Activated naive CD4-positive, alpha-beta T cell treated with anti-CD3 and anti-CD28 coated beads, Interleukin-2, amount 50 U/mL, for 72 hours (primary cell): ENCODE measurements around the gene AIP. TPM values are rescaled to one million over a fixed set of nuclear protein-coding genes. Genes with fewer than 3 reads are reported as not detected.

Source experiments
- ATAC-seq, 2 donors: fragments of 150-1000 bp; cut with Tn5 transposase; 2 replicates each; pipeline ENCODE4 v1.10.0; 2021; ENCODE audit warnings: mild to moderate bottlenecking in 2 of 2, moderate library complexity in 2 of 2
- DNase-seq, 2 donors: peaks; one replicate each; pipeline ENCODE4 v3.0.0; 2021 to 2022; ENCODE audit warnings: low spot score in 2 of 2
- H3K27ac Mint-ChIP-seq, 2 donors: one replicate each; pipeline ENCODE4 v1.8.0; 2022; ENCODE audit warnings: mild to moderate bottlenecking in 2 of 2, mixed read lengths in 2 of 2
- H3K36me3 Mint-ChIP-seq, 2 donors: one replicate each; pipeline ENCODE4 v1.8.0; 2022; ENCODE audit warnings: mixed read lengths in 2 of 2
- H3K9me3 Mint-ChIP-seq, 2 donors: one replicate each; pipeline ENCODE4 v1.8.0; 2022; ENCODE audit warnings: mixed read lengths in 2 of 2
- total RNA-seq, 2 donors: library from RNA; stranded (reverse); gene quantifications; one replicate each; pipeline ENCODE4 v1.2.3, GENCODE V29; 2022

AIP gene
- total RNA-seq, 2 donors from 2014 or later: 151 to 207 TPM

- no peak for ATAC-seq
- Mint-ChIP-seq H3K9me3 (no peaks in the 10 kb centered on the region), H3K36me3 (peaks cover under 1 to 3% of the 10 kb centered on the region in 2 donors), H3K27ac (peak overlapping the region; percentile 55 to 68)
- no peak for DNase-seq
These were observed 12.6 kb downstream of the AIP start for GRCh38 chr11:67495234-67496005.

- peak overlapping the region; percentile 41 to 68 for H3K27ac Mint-ChIP-seq
- no peak for DNase-seq
These were observed 13.3 kb downstream of the AIP start for GRCh38 chr11:67496113-67496512.

DNA sequence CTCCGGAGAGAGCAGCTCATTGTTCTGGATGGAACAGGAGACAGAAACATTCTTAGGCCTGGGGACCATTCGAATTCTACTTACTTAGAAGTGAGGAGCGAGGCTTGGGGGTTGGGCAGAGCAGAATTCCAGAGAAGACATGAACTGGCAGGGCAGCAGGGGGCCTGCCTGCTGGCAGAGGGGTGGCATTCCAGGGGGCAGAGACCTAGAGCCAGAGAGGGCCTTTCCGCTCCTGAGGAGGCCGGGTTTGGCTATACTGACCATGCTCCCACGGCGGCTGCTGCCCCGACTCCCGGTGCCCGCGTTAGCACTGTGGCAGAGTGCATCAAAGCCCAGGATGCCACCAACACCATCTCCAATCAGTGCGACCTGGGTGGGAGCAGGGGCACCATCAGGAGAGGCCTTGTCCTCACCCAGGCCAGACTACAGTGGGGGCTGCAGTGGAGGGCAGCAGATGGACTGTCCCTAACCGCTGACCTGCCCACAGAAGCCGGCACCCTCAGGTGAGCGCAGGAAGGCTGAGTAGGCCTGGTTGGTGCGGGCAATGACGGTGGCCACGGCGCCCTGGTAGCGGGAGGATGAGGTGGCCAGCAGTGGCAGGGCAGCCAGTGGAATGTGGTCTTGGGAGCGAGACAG, 14.9 kb downstream of the AIP start:
- Mint-ChIP-seq H3K9me3 (no peaks in the 10 kb centered on the region), H3K36me3 (peaks cover 10 to 13% of the 10 kb centered on the region in 2 donors), H3K27ac (peak overlapping the region in 1 of 2 donors; percentile 9)
- no peak for ATAC-seq
- DNase-seq: no peak

More at GRCh38 chr11:67496113-67496512, 13.3 kb downstream of the AIP start:
- no peaks in the 10 kb centered on the region for H3K9me3 Mint-ChIP-seq
- H3K36me3 Mint-ChIP-seq: peaks cover 7 to 10% of the 10 kb centered on the region in 2 donors
- no peak for ATAC-seq

- Mint-ChIP-seq H3K36me3 (peaks cover 13 to 14% of the 10 kb centered on the region in 2 donors), H3K27ac (no peak overlapping the region), H3K9me3 (no peaks in the 10 kb centered on the region)
- DNase-seq: no peak
- ATAC-seq: no peak
These were observed 15.7 kb downstream of the AIP start for GRCh38 chr11:67498544-67498972.

DNA sequence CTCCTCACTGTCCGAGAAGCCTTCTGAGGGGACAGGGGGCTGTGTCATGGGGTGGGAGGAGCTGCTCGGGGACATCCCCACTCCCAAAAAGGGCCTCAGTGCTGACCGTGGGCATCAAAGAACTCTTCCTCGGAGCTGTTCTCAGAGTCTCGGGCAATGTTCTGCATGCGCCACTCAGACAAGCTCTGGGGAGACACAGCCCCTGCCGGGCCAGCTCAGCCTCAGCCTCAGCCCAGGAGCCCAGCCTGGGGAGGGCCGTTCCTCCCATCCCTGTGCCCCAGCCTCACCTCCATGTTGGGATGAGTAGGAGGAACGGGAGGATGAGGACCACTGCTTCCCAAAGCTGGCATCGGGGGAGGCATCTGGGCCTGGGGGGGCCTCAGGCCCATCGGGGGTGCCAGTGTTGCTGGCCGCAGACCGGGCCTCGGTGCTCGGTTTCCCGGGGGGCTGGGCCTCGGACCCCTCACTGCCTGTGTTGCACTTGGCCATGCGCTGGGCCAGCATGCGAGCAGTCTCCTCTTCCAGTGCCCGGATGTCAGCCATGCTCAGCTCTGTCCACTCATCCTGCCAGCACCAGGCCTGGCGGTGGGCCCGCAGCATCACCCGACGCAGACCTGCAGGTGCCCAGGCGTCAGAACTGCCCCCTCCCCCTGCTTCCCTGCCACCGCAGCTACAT, 17.1 kb downstream of the AIP start:
- peak overlapping the region in 1 of 2 donors; percentile 76 for H3K27ac Mint-ChIP-seq

DNA sequence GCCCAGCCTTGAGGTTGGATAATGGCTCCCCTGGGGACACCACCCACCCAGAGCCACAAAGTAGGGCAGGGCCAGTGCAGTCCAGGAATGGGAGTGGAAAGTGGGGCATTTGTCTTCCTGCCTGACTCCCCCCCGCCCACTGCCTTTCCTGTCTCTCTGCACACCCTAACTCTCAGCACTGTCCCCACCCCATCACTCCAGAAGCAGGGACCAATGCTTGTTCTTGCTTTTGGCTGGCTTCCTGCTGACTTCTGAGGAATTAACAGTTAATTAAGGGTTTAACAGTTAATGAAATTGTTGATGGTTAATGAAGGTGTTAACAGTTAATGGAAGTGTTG, 17.6 kb downstream of the AIP start:
- Mint-ChIP-seq H3K9me3 (no peaks in the 10 kb centered on the region), H3K27ac (no peak overlapping the region), H3K36me3 (peaks cover 13 to 14% of the 10 kb centered on the region in 2 donors)
- no peak for ATAC-seq
- DNase-seq: no peak

More for the DNA sequence above, 17.1 kb downstream of the AIP start:
- Mint-ChIP-seq H3K9me3 (no peaks in the 10 kb centered on the region), H3K36me3 (peaks cover 13 to 14% of the 10 kb centered on the region in 2 donors)
- ATAC-seq (no peak), DNase-seq (no peak)

- Mint-ChIP-seq H3K36me3 (peaks cover 13 to 15% of the 10 kb centered on the region in 2 donors), H3K9me3 (no peaks in the 10 kb centered on the region), H3K27ac (peak overlapping the region in 1 of 2 donors; percentile 33)
- DNase-seq (no peak), ATAC-seq (no peak)
These were observed 18.2 kb downstream of the AIP start for GRCh38 chr11:67500831-67501715.

DNA sequence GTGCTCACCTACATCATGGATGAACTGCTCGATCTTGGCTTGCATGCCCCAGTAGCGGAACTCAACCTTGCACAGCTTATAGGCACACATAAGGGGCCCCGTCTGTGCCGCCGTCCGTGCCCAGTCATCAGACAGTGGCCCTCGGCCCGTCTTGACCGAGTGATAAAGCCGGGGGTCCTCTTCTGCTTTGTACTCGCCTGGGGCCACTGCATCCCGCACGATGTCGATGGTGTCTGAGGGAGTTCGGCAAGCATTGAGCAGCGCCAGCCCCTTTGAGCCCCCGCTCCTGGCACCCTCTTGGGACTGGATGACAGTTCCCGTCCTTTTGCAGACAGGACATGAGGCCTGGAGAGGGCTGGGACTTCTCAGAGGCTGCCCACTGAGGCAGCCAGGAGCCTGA, 19.0 kb downstream of the AIP start:
- H3K36me3 Mint-ChIP-seq: peaks cover 15 to 18% of the 10 kb centered on the region in 2 donors
- no peak overlapping the region for H3K27ac Mint-ChIP-seq
- ATAC-seq (no peak), DNase-seq (peak in 1 of 2 donors; percentile 56)
- no peaks in the 10 kb centered on the region for H3K9me3 Mint-ChIP-seq

- peak overlapping the region; percentile 7 to 71 for H3K27ac Mint-ChIP-seq
- DNase-seq: no peak
- peaks cover 21 to 22% of the 10 kb centered on the region in 2 donors for H3K36me3 Mint-ChIP-seq
- no peak for ATAC-seq
- no peaks in the 10 kb centered on the region for H3K9me3 Mint-ChIP-seq
These were observed 19.6 kb downstream of the AIP start for GRCh38 chr11:67502328-67502979.

- no peaks in the 10 kb centered on the region for H3K9me3 Mint-ChIP-seq
- H3K36me3 Mint-ChIP-seq: peaks cover 21 to 24% of the 10 kb centered on the region in 2 donors
- peak overlapping the region; percentile 71 to 74 for H3K27ac Mint-ChIP-seq
- ATAC-seq: no peak
- peak in 1 of 2 donors; percentile 56 for DNase-seq
These were observed 20.5 kb downstream of the AIP start for GRCh38 chr11:67503119-67504004.

GRCh38 chr11:67504005-67504949, 21.5 kb downstream of the AIP start:
- Mint-ChIP-seq H3K9me3 (no peaks in the 10 kb centered on the region), H3K27ac (peak overlapping the region; percentile 95 to 97), H3K36me3 (peaks cover 21 to 24% of the 10 kb centered on the region in 2 donors)
- ATAC-seq (no peak), DNase-seq (peak in 1 of 2 donors; percentile 69)

- ATAC-seq (peak; percentile 19 to 26), DNase-seq (peak; percentile 81 to 83)
- no peaks in the 10 kb centered on the region for H3K9me3 Mint-ChIP-seq
- H3K36me3 Mint-ChIP-seq: peaks cover 21 to 24% of the 10 kb centered on the region in 2 donors
- peak within 1 kb of the TSS; percentile 97 to 98 for H3K27ac Mint-ChIP-seq
These were observed 22.2 kb downstream of the AIP start, which contains the start of gene PITPNM1 for GRCh38 chr11:67504950-67505581. PITPNM1 (minus strand) TSS chr11:67505363; CDS start chr11:67504180, 1,183 bp downstream.

- Mint-ChIP-seq H3K36me3 (peaks cover 14 to 20% of the 10 kb centered on the region in 2 donors), H3K27ac (peak overlapping the region; percentile 97 to 98), H3K9me3 (no peaks in the 10 kb centered on the region)
- peak; percentile 59 to 68 for ATAC-seq
- DNase-seq: peak; percentile 95 to 96
These were observed 23.0 kb downstream of the AIP start for GRCh38 chr11:67505605-67506396.
